Measurements from ENCODE around the gene TTLL5.
A peak's percentile ranks its signal among the peaks of the same experiment; 100 is the strongest.

Gene TTLL5

GRCh38 chr14:75650253-75651058, 10.6 kb upstream of the TTLL5 start:
- no peak for TF ChIP-seq CTCF (IDR thresholded peaks at IDR 0.05; ENCODE audit: low read depth, low read length, missing control alignments)
- peaks cover 40% of the 10 kb centered on the region for H3K36me3 ChIP-seq (replicated peaks)

GRCh38 chr14:75653563-75653962, 7.5 kb upstream of the TTLL5 start:
- DNase-seq, result no peak
- Histone ChIP-seq H3K27me3 (replicated peaks) (no peaks in the 10 kb centered on the region), H3K27ac (no peak overlapping the region), H3K4me3 (ENCODE audit: low read depth, low read length) (no peak overlapping the region), H3K36me3 (replicated peaks) (peaks cover 43% of the 10 kb centered on the region)
- TF ChIP-seq CTCF (IDR thresholded peaks at IDR 0.05; ENCODE audit: low read depth, low read length, missing control alignments), result no peak
- in situ Hi-C loops (cut with HindIII; ENCODE audit: low pct_ligation_motif_present, low sequenced_read_pairs), result no loop called here

More at GRCh38 chr14:75650253-75651058, 10.6 kb upstream of the TTLL5 start:
- no peak overlapping the region for H3K27ac ChIP-seq
- in situ Hi-C loops (cut with HindIII; ENCODE audit: low pct_ligation_motif_present, low sequenced_read_pairs), result no loop called here
- no peak overlapping the region for H3K4me3 ChIP-seq (ENCODE audit: low read depth, low read length)
- H3K27me3 ChIP-seq (replicated peaks), result no peaks in the 10 kb centered on the region
- DNase-seq, result no peak

GRCh38 chr14:75654127-75654732, 6.8 kb upstream of the TTLL5 start:
- H3K36me3 ChIP-seq (replicated peaks), result peaks cover 43% of the 10 kb centered on the region
- TF ChIP-seq CTCF (IDR thresholded peaks at IDR 0.05; ENCODE audit: low read depth, low read length, missing control alignments), result peak; percentile 97
- no peak overlapping the region for H3K4me3 ChIP-seq (ENCODE audit: low read depth, low read length)
- no peaks in the 10 kb centered on the region for H3K27me3 ChIP-seq (replicated peaks)
- in situ Hi-C loops (cut with HindIII; ENCODE audit: low pct_ligation_motif_present, low sequenced_read_pairs), result no loop called here
- DNase-seq, result peak; percentile 70
- H3K27ac ChIP-seq, result no peak overlapping the region

GRCh38 chr14:75655235-75655634, 5.8 kb upstream of the TTLL5 start:
- no peak for TF ChIP-seq CTCF (IDR thresholded peaks at IDR 0.05; ENCODE audit: low read depth, low read length, missing control alignments)

GRCh38 chr14:75657331-75657730, 3.7 kb upstream of the TTLL5 start:
- TF ChIP-seq CTCF (IDR thresholded peaks at IDR 0.05; ENCODE audit: low read depth, low read length, missing control alignments), result no peak
- no peak overlapping the region for H3K27ac ChIP-seq
- in situ Hi-C loops (cut with HindIII; ENCODE audit: low pct_ligation_motif_present, low sequenced_read_pairs), result no loop called here

More at GRCh38 chr14:75655235-75655634, 5.8 kb upstream of the TTLL5 start:
- no peak overlapping the region for H3K4me3 ChIP-seq (ENCODE audit: low read depth, low read length)
- in situ Hi-C loops (cut with HindIII; ENCODE audit: low pct_ligation_motif_present, low sequenced_read_pairs), result no loop called here
- no peaks in the 10 kb centered on the region for H3K27me3 ChIP-seq (replicated peaks)
- DNase-seq, result no peak
- no peak overlapping the region for H3K27ac ChIP-seq
- H3K36me3 ChIP-seq (replicated peaks), result peaks cover 37% of the 10 kb centered on the region

More at GRCh38 chr14:75657331-75657730, 3.7 kb upstream of the TTLL5 start:
- no peak for DNase-seq
- Histone ChIP-seq H3K27me3 (replicated peaks) (no peaks in the 10 kb centered on the region), H3K4me3 (ENCODE audit: low read depth, low read length) (no peak overlapping the region), H3K36me3 (replicated peaks) (peaks cover 19% of the 10 kb centered on the region)

Measured in brain microvascular endothelial cell (primary cell).